Activated CD4-positive, CD25-positive, alpha-beta regulatory T cell treated with anti-CD3 and anti-CD28 coated beads, Interleukin-2, amount 50 U/mL, for 16 hours (primary cell): ENCODE measurements around the gene FAM3B.
"Not testable (repeated sequence)": the region's sequence is repeated elsewhere in the genome, so short reads cannot be mapped to it uniquely, and the experiment has no call there.

Source experiments
- DNase-seq: peaks from one replicate; pipeline ENCODE4 v3.0.0-alpha.2; 2020; ENCODE audit warnings: low read depth, low spot score

The FAM3B gene

GRCh38 chr21:41316200-41317062, at the start of gene FAM3B:
TSS of gene FAM3B (plus strand) at chr21:41316801. CDS start at chr21:41316880, 79 bp downstream.
- DNase-seq: no peak

GRCh38 chr21:41267346-41267745, 49.3 kb upstream of the FAM3B start:
- no peak for DNase-seq

- no peak for DNase-seq
These were observed 47.1 kb upstream of the FAM3B start for GRCh38 chr21:41269535-41269934.

- no peak for DNase-seq
These were observed 39.4 kb upstream of the FAM3B start for GRCh38 chr21:41277196-41277595.

- DNase-seq: no peak
These were observed 38.8 kb upstream of the FAM3B start for GRCh38 chr21:41277846-41278245.

- DNase-seq: no peak
These were observed 36.3 kb upstream of the FAM3B start for GRCh38 chr21:41280115-41280919.

- no peak for DNase-seq
These were observed 34.2 kb upstream of the FAM3B start for GRCh38 chr21:41282412-41282811.

- peak; percentile 17 for DNase-seq
These were observed 33.3 kb upstream of the FAM3B start for GRCh38 chr21:41283211-41283818.

GRCh38 chr21:41289431-41289830, 27.2 kb upstream of the FAM3B start:
- DNase-seq: no peak

- DNase-seq: no peak
These were observed 26.3 kb upstream of the FAM3B start for GRCh38 chr21:41290106-41290799.

GRCh38 chr21:41294548-41295231, 21.9 kb upstream of the FAM3B start:
- no peak for DNase-seq

- DNase-seq: no peak
These were observed 20.8 kb upstream of the FAM3B start for GRCh38 chr21:41295721-41296254.

- no peak for DNase-seq
These were observed 13.6 kb upstream of the FAM3B start for GRCh38 chr21:41302976-41303375.

- no peak for DNase-seq
These were observed 12.4 kb upstream of the FAM3B start for GRCh38 chr21:41304068-41304720.

GRCh38 chr21:41307219-41307618, 9.4 kb upstream of the FAM3B start:
- no peak for DNase-seq

- not testable (repeated sequence) for DNase-seq
These were observed 3.1 kb upstream of the FAM3B start for GRCh38 chr21:41313285-41314164.

GRCh38 chr21:41315726-41316125, 875 bp upstream of the FAM3B start:
- DNase-seq: no peak

GRCh38 chr21:41317063-41317392, 427 bp downstream of the FAM3B start:
- DNase-seq: no peak

GRCh38 chr21:41317458-41317857, 857 bp downstream of the FAM3B start:
- DNase-seq: no peak
